Activated CD4-positive, alpha-beta T cell treated with anti-CD3 and anti-CD28 coated beads for 48 hours (primary cell): ENCODE data around the gene GNA15.
A peak's percentile ranks its signal among the peaks of the same experiment; 100 is the strongest.

Experiments used
- DNase-seq: peaks from one replicate; pipeline ENCODE4 v3.0.0-alpha.2; 2020

The GNA15 gene

GRCh38 chr19:3106509-3107141, 29.2 kb upstream of the GNA15 start:
- no peak for DNase-seq

GRCh38 chr19:3107658-3108057, 28.2 kb upstream of the GNA15 start:
- DNase-seq: no peak

GRCh38 chr19:3108775-3109174, 27.1 kb upstream of the GNA15 start:
- DNase-seq: peak; percentile 82

GRCh38 chr19:3109491-3109890, 26.3 kb upstream of the GNA15 start:
- no peak for DNase-seq

- DNase-seq: no peak
Observed at GRCh38 chr19:3110126-3110825, 25.6 kb upstream of the GNA15 start.

- no peak for DNase-seq
Observed at GRCh38 chr19:3111586-3112247, 24.1 kb upstream of the GNA15 start.

- DNase-seq: no peak
Observed at GRCh38 chr19:3112375-3113099, 23.3 kb upstream of the GNA15 start.

- DNase-seq: no peak
Observed at GRCh38 chr19:3113100-3114017, 22.5 kb upstream of the GNA15 start.

- DNase-seq: no peak
Observed at GRCh38 chr19:3114018-3114726, 21.7 kb upstream of the GNA15 start.

GRCh38 chr19:3114811-3115210, 21.0 kb upstream of the GNA15 start:
- DNase-seq: no peak

- no peak for DNase-seq
Observed at GRCh38 chr19:3115411-3115810, 20.4 kb upstream of the GNA15 start.

- DNase-seq: no peak
Observed at GRCh38 chr19:3115916-3116602, 19.8 kb upstream of the GNA15 start.

GRCh38 chr19:3116621-3117020, 19.2 kb upstream of the GNA15 start:
- no peak for DNase-seq

- DNase-seq: no peak
Observed at GRCh38 chr19:3117716-3118115, 18.1 kb upstream of the GNA15 start.

GRCh38 chr19:3118232-3119070, 17.4 kb upstream of the GNA15 start:
- DNase-seq: no peak

- no peak for DNase-seq
Observed at GRCh38 chr19:3119071-3119595, 16.7 kb upstream of the GNA15 start.

- DNase-seq: no peak
Observed at GRCh38 chr19:3119693-3120380, 16.0 kb upstream of the GNA15 start.

- no peak for DNase-seq
Observed at GRCh38 chr19:3120611-3121276, 15.1 kb upstream of the GNA15 start.

GRCh38 chr19:3121396-3121795, 14.4 kb upstream of the GNA15 start:
- no peak for DNase-seq
